Spleen (tissue), 7 donors: Measurements from ENCODE around the gene SLC22A23.

Source experiments
- CTCF ChIP-seq, 11 experiments: fragments of 200-600 bp in 7 of 11; fragments of 450-650 bp in 4 of 11; sonication (generic) in 4 of 11; IDR thresholded peaks in 8 of 11; conservative IDR thresholded peaks in 3 of 11; 1 replicate in 7 of 11; 2 replicates in 4 of 11; pipeline versions ENCODE4 v1.4.0 to v1.8.0; 2016 to 2021; ENCODE audit warnings: antibody characterized with exemption in 11 of 11, inconsistent platforms in 4 of 11, mild to moderate bottlenecking in 1 of 11
- POLR2A ChIP-seq, 3 donors: fragments of 450-650 bp; IDR thresholded peaks; one replicate each; pipeline ENCODE4 v1.5.1; 2017; ENCODE audit warnings: antibody characterized with exemption in 3 of 3, mild to moderate bottlenecking in 1 of 3
- POLR2AphosphoS5 ChIP-seq, 3 donors: sonication (generic); formaldehyde crosslinking; IDR thresholded peaks; one replicate each; pipeline ENCODE4 v1.5.1; 2017; ENCODE audit warnings: antibody characterized with exemption in 3 of 3
- donor health status: DM: no; HTN: no; CAD: no; lungs with moderate emphysema.
- donor health status: DM: no; HTN: no; CAD: no.
- donor health status: DM: no; HTN: no; CAD: no.

- TF ChIP-seq CTCF (IDR thresholded peaks at IDR 0.05 in 8 of 11, conservative IDR thresholded peaks at IDR 0.05 in 3 of 11) (no peak), POLR2A (IDR thresholded peaks at IDR 0.05) (no peak), POLR2AphosphoS5 (IDR thresholded peaks at IDR 0.05) (no peak)
These were observed 163.3 kb downstream of the SLC22A23 start for GRCh38 chr6:3293271-3294155.
